EL (cell line): Measurements from ENCODE around the gene FADS6.

ENCODE experiments used
- DNase-seq: peaks from one replicate; pipeline ENCODE4 v3.0.0-alpha.2; 2016

The FADS6 gene

DNA sequence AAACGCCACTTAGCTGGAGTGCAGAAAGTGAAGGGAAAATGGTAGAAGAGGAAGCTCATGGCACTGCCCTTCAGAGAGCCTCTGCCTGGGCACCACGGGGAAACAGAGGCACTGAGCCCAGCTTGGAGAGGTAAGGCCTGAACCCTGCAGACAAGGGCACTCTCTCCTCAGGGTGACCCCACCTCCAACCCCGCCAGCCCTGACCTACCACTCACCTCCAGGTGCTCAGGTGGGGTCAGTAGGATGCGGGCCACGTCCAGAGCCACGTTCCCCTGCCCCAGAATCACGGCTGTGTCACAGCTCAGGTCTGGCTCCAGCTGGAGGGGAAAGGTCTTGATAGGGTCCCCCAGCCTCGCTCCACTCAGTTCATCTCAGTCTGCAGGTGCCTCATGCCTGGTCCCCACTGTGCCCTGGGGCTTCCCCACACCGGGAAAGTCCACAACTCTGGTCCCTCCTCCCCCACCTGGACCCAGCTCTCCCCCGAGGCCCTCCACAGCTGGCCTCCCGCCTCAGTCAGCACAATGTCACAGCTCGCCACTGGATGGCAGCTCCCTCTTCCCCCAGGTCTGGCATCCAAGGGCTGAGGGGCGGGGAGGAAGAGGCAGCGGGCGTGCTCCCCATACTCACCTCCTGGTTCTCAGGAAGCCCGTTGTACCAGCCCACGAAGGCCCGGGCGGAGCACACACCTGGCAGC, 27.8 kb downstream of the FADS6 start:
- no peak for DNase-seq

DNA sequence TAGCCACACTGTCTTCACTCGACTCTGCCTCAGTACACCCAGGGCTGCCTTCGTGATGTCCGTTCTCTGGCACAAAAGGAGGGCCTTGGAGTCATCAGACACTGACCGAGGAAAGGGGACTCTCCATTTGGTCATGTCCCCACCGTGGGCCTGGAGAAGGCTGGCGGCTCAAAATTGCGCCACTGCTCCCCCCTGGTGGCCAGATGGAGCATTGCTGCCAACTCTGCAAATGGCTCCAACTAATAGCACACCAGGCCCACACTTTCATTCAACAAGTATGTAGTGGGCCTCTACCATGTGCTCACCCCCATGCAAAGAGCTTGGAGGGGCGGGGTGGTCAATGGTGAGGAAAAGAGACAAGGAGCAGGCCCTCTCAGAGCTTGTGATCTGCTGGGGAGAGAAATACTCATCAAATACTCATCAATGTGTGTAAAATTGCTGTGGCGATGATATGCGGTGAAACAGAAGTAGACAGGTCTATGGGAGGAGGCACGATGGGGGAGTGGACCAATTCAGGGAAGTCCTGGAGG, 28.5 kb downstream of the FADS6 start:
- peak; percentile 69 for DNase-seq

DNA sequence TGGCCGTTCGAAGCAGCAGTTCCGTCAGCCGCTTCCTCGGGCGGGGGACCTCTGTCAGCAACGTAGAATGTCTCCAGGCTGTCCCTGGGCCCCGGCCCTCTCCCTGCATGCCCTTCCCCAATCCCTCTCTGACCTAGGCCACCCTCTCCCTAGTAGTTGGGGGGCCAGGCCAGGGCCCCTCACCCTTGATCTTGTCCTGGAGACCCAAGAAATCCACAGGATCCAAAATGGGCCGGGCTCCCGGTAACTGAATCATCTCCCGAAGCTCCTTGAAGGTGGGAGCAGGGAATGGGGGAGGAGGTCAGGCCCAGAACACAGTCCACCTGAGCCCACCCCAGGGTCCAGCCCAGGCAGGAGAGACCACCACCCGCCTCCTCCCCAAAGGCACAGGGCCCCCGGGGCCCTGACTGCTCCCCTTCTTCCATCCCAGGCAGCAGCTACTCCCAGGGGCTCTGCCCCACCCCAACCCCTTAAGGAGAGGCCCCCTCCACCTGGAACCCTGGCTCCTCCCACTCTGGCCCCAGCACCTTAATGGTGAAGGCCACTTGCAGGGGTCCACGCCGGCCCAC, 29.1 kb downstream of the FADS6 start:
- DNase-seq = no peak

DNA sequence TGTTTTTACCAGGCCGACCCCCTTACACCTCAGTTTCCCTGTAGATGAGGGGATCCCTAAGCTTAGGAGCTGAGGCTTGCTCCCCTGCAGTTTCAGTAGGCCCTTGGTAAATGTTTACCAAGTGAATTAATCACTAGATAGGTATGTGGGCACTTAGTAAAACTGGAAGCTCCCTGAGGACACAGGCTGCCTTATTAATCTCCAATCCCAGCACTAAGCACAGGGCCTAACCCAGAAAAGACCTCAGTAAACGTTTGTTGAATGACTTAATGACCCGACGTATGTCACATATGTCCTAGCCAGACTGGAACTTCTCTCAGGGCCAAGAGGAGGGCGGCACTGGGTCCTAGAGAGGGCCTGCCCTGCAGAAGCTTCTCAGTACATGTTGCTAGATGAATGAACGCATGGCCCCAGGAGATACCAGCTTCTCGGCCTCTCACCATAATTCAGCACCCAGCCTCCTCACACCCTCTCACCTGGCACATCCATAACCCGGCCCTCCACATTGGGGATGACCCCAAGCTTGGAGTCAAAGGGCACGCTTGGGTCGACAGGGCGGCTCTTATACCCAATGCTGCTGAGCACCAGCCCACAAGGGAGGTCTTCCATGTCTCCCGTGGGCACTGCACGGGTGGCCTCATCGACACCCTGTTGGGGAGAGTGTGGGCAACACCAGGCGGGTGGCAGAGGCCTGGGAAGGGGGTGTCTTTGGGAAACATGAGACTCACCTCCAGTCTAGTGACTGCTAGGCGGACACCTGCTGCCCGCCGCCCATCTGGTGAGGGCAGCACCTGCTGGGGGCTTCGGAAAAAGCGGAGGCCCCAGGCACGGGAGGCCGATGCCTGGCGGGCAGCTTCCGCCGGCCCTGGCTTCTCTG, 29.8 kb downstream of the FADS6 start:
- DNase-seq = peak; percentile 26

DNA sequence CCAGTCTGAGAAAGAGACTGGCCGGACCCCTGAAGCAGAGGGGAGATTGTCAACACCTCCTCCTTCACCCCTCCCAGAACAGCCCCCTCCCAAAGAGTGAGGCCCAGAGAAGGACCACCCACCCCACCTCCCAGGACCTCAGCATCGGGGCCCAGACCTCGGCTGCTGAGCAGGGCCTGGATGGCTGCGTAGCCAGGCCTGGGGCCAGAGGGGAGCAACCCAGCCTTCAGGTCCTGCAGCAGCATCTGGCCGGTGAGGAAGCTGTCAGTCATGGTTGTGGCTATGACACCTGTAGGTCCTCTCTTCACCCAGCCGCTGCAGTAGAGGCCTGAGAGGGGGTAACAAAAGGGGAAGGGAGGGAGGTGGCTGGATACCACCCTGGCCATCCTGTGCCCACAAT, 30.5 kb downstream of the FADS6 start:
- DNase-seq = no peak

DNA sequence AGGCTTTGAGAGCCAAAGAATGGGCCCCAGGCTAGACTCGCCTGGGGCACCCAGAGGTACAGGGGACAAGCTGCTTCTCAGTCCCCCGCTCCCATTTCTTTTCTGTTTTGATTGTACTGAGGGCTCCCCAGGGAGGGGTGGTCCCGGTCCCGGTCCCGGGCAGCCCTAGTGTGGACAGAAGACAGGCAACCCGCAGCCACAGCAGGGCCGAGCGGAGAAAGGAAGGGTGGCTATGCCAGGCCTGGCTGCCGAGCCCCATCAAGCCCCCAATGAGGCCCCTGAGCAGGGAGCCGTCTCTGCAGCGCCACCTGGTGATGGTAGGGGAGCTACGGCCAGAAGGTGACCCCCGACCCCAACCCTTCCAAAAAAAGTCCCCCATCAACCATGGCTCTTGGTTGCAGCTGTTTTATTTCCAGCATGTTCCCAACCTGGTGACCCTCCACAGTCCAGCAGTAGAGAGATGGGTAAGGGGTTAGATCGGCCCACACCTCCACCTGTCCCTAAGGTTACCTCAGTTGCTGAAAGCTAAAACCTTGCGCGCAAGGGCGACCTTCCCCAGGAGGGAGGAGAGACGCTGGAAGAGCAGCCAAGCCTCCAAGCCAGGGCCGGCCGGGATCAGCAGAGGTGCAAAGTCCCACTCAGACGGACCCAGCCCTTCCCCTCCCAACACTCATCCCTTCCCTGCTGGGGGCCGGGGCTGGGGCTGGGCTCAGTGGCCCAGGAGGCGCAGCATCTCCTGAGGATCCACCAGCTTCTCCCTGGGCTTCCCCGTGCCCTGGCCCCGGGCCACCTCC, 31.1 kb downstream of the FADS6 start:
- DNase-seq = peak; percentile 63

DNA sequence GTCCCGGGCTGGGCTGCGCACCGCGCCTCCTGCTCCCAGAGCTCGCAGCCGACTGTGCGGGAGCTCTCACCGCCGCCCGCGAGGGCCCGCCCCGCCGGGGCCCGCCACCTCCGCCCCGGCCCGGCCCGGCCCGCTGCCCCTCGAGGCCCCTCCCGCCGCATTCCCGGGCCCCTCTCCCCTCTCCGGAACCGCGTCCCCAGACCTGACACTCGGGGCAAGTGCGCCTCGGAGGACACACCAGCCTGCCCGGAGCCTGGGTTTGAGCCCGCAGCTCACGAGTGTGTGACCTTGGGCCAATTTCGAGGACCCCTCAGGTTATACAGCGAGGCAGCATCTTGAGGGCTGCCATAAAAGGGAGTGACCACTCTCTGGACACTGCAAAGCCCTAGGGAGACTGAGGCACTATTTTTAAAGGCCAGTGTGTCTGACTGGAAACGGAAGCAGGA, 31.7 kb downstream of the FADS6 start:
- DNase-seq = no peak

DNA sequence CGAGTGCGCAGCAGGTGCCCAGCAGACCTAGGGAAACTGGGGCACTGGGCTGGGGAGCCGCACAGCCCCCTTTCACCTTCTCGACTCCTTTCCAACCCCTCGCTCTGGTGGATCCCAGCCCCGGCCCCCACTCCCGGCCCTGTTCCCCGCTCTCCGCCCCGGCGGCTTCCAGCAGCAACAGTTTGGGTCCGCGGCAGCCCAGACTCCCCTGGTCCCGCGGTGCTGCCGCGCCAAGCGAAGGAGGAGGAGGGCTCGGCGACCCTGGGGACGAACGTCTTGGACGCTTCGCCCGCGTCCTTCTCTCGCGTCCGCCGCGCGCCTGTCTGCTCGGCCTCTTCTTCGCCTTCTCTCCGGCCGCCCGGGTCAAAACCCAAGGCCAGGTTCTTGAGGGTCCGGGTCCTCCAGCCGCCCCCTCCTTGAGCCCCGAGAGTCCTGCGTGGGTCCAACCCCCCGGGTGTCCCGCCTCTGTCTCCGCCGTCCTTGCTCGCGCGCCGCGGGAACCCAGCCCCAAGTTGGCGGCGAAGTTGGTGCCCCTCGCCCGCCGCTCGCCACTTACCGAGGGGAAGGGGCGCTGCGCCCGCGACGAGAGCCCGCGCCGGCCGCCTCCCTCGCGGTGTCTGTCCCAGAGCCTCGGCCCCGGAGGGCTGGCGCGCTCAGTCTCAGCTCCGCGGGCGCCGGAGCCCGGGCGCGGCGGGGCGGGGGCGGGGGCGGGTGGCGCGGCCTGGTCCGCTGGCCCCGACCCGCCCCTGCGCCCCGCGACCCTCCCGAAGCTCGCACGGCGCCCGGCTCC, 32.4 kb downstream of the FADS6 start:
- no peak for DNase-seq

DNA sequence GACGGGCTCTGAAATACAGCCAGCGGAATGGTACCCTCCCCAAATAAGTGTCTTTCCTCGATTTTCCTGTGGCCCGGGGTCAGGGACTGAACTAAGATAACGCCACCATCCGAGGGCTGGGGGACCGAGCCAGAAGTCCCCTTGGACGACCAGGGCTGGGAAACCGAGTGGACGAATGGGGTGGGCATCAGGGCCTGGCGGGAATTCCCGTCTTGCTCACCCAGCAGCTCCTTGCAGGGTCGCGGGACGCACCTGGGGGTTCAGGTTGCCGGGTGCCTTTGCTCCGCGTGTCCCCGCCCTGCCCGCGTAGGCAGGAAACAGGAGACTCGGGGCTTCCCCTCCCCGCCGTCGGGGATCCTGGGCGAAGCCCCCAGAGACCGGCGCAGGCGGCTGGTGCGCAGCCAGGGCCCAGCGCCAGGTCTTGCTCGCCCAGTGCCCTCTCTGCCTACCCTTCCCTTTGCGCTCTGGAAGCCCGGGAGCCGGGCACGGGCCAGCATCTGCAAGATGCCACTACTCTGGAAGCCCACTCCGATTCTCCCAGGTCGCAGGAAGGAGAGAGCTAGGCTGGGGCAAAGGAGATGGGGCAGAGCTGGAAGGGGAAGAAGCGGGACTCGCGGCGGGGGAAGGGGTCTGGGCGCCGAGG, 33.1 kb downstream of the FADS6 start:
- DNase-seq = no peak

DNA sequence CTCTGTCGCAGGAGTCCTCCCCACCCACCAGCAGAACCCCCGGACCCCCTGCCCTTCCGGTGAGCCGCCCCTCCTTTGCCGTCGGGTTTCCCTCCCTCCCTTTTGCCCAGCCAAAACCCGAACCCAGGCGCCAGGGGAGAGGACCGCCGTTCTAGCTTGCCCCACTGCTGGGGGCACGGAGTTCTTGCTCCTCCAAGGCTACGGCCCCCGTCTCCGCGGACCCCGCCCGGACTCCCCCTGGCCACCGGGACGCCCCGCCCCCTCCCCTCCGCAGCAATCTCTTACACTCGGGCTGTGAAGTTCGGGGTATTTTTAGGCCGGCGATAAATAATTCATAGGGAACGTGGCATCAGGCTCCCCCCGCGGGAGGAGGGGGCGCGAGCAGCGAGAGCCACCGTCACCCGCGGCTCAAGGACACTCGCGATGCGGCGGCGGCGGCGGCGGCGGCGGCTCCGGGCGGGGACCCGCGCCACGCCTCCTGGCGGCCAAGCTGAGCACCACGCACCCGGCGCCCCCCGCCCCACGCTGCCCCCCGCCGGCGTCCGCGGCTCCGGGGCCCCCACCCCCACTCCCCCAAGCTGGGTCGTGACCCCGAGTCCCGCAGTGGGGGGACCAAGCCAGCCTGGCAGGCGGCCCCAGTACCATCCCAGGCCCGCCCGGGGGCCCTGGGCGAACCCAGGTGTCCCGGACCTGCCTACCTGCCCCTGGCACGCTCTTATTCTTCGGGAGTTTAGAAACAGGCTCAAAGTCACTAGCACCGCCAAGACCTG, 33.8 kb downstream of the FADS6 start, which contains the start of gene GRIN2C:
TSS of gene GRIN2C (minus strand) at position 427 of the 770 bp plus-strand sequence. CDS start 4,793 bp downstream, outside the sequence.
- DNase-seq = no peak

DNA sequence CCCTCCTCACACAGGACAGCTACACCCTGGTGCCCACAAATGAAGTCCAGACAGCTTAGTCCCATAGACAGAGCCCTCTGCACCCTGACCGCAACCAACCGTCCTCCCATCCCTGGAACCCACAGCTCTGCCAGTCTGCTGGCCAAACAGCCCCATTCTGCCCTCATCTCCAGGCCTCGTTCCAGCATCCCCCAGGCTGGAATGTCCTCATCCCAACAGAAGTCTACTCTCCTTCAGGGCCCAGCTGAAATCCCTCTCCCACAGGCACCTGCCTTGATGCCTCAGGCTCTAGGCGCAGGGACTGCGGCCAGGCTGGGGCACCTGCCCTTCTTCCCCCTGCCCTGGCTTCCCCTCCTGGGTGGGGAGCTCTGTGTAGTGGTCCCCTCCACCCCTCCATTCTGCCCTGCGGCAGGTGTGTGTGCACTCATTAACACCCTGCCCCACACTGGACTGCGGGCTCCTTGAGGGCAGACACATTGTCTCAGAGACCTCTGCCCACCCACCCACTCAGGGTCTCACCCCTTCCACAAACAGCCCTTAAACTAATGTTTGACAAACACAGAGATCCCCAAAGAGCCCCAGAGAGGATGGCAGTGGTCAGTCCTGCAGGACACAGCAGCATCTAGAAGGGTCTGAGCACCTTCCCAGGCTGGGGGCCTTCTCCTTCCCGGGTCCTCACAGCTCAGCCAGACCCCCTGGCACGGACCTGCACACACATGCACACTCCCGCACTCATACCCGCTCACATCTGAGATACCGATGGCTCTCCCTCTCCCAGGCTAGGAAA, 34.6 kb downstream of the FADS6 start:
- peak; percentile 21 for DNase-seq

DNA sequence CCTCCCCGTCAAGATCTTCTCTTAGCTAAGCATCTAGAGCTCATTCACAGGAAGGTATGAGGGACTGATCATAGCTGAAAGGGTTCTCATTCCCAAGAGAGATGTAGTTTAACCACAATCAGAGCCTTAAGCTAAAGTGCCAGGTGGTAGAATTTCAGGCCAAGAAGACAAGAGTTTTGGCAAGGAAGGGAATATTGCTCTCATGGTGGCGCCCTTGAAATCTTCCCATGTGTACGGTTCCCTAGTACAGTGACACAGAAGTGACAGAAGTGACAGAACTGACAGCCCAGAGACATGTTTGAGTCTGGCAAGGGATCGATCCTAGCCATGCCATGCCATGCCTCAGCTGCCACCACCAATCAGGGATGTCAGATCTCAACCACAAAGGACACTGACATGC, 36.2 kb downstream of the FADS6 start:
- DNase-seq = no peak

DNA sequence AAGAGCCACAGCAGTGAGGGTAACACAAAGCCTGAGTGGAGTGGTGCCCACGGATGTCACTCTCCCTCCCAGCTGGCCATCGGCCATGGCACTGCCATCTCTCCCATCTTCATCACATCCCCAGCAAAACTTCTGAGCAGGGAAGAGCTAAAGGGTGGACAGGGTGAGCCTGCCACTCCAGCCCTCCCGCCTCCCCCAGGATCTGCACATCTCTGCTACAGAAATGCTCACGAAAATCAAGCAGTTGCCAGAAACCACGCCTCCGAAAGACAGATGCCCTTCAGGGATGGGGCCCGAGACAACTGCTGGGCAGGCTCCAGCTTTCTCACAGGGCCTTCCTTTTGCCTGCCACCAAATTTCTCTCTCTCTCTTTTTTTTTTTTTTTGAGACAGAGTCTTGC, 37.3 kb downstream of the FADS6 start:
- no peak for DNase-seq

DNA sequence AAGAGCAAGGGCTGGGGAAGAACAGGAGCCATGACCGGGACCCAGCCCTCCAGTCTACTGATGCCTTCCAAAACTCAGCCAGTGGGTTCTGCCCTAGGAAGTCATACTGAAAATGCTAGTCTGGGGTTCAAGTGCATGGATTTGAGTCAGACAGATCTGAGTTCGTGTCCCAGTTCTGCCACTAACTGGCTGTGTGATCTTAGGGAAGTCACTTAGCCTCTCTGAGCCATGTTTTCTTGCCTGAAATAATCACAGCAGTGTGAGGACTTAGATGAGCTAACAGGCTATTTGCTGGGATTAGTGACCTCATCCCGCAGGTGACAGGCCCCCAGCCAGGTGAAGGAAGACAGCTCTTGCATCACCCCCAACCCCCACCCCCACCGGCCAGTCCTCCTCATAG, 38.1 kb downstream of the FADS6 start:
- DNase-seq = no peak

DNA sequence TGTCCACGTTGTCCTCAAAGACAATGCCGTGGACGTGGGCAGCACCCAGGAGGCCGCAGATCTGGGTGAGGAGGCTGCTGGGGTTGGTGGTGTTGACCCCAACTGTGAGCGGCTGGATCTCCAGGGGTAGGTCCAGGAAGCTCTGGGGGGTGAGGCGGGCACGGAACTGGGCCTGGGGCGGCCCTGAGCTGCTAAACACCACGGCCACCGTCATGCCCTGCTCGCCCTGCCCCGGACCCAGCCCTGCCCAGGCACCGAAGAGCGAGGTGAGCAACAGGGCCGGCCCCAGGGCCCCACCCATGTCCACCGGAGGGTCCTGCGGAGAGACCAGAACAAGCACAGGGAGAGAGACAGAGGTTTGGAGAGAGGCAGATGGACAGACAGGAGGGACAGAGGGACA, 38.6 kb downstream of the FADS6 start:
- DNase-seq = no peak

DNA sequence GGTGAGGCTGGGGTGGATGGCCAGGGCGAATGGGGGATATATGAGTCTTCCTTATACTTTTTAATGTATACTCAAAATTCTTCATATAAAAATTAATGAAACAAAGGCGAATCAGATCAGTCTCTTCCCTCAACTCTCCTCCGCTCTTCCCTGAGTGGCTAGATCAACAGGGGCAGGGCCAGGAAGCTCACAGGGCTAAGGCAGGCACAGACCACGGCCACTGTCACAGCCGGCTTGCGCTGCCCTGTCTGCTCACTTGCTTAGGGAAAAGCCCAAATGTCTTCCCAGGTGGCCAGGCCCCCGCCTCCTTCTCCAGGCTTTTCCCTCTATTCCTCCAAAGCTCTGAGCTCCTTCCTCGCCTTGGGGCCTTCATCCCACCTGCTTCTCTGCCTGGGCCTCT, 39.8 kb downstream of the FADS6 start:
- DNase-seq = no peak

DNA sequence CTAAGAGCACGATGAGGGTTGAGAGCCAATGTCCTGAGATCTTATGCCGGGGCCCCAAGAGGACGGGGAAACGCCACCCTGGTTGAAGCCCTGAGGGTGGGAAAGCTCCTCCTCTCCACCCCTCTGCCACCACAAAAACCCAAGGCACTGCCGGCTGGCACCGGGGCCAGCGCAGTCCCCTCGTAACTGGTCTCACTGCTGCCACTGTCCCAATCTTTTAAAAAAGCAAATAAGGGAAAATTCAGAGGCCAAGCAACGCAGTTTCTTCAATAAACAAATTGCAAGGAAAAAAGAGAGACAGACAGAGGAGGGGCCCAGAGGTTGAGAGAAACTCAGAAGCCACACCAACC, 40.4 kb downstream of the FADS6 start:
- no peak for DNase-seq

DNA sequence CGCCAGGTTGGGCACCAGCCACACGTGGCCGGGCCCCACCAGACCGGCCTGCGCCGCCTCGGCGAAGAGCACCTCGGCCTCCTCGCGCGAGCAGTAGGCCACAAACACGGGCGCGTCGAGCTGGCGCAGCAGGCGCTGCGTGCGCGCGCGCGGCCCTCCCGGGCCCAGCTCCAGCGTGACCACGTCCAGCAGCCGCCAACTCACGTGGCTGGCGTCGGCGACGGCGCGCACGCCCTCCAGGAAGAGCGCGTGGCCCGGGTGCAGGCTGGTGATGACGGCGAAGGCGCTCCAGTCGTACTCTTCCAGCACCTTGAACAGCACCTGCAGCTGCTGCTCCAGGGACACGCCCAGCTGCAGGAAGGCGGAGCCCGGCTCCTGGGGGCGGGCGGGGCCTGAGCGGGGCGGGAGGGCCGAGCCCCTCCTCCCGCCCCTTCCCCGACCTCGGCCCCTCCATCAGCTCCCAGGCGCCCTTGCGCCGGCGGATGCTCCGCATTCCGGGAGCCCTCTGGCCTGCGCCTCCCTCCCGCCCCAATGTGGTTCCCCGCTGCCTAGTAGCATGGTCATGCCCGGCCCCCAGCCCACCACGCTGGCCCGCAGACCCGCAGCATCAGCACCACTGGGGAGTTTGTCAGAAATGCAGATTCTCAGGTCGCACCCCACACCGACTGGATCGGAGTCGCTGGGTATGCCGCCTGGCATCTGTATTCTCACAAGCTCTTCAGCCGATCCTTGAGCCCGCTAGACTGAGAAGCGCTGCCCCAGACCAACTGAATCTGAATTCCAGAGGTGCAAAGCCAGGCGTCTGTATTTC, 41.0 kb downstream of the FADS6 start:
- no peak for DNase-seq
